GM23248 (cell line): ENCODE measurements around the gene PKD1. TPM values are rescaled to one million over a fixed set of nuclear protein-coding genes. Genes with fewer than 3 reads are reported as not detected.

Source experiments
- DNase-seq: peaks from one replicate; pipeline ENCODE4 v3.0.0-alpha.2; 2015
- H2AFZ ChIP-seq: fragments of 200-600 bp; sonication (generic); 2 replicates; pipeline ENCODE4 v1.6.1; 2016; ENCODE audit warnings: antibody characterized with exemption
- H3F3A ChIP-seq: fragments of 200-600 bp; sonication (generic); 2 replicates; pipeline ENCODE4 v1.6.1; 2016; ENCODE audit warnings: mild to moderate bottlenecking, antibody characterized with exemption, mixed run types; ENCODE audit not compliant: insufficient read depth
- H3K27ac ChIP-seq: fragments of 200-600 bp; sonication (generic); 2 replicates; pipeline ENCODE4 v1.5.1; 2016; ENCODE audit warnings: mild to moderate bottlenecking
- H3K27me3 ChIP-seq: fragments of 200-600 bp; sonication (generic); replicated peaks from 2 replicates; pipeline ENCODE4 v1.6.1; 2016; ENCODE audit warnings: mild to moderate bottlenecking; ENCODE audit not compliant: insufficient read depth
- H3K36me3 ChIP-seq: fragments of 200-600 bp; sonication (generic); 2 replicates; pipeline ENCODE4 v1.6.1; 2016; ENCODE audit warnings: low read depth, mild to moderate bottlenecking
- H3K4me1 ChIP-seq: fragments of 200-600 bp; sonication (generic); 2 replicates; pipeline ENCODE4 v1.6.1; 2016; ENCODE audit warnings: mild to moderate bottlenecking; ENCODE audit not compliant: insufficient read depth
- H3K4me2 ChIP-seq: fragments of 200-600 bp; sonication (generic); one replicate; pipeline ENCODE4 v1.6.1; 2016; ENCODE audit warnings: mild to moderate bottlenecking; ENCODE audit not compliant: unreplicated experiment
- H3K4me3 ChIP-seq: fragments of 200-600 bp; sonication (generic); 2 replicates; pipeline ENCODE4 v1.5.1; 2016; ENCODE audit warnings: mild to moderate bottlenecking
- H3K79me2 ChIP-seq: fragments of 200-600 bp; sonication (generic); 2 replicates; pipeline ENCODE4 v1.6.1; 2016; ENCODE audit warnings: mild to moderate bottlenecking; ENCODE audit not compliant: insufficient read depth
- H3K9ac ChIP-seq: fragments of 200-600 bp; sonication (generic); 2 replicates; pipeline ENCODE4 v1.6.1; 2016; ENCODE audit warnings: mild to moderate bottlenecking
- H3K9me2 ChIP-seq: fragments of 200-600 bp; sonication (generic); 2 replicates; pipeline ENCODE4 v1.6.1; 2016; ENCODE audit warnings: mixed run types, mild to moderate bottlenecking, moderate library complexity; ENCODE audit not compliant: insufficient read depth
- H3K9me3 ChIP-seq: fragments of 200-600 bp; sonication (generic); one replicate; pipeline ENCODE4 v1.6.1; 2017; ENCODE audit warnings: low read depth
- H4K20me1 ChIP-seq: fragments of 200-600 bp; sonication (generic); 2 replicates; pipeline ENCODE4 v1.6.0; 2016; ENCODE audit not compliant: insufficient read depth
- EZH2 ChIP-seq: fragments of 200-600 bp; sonication (generic); IDR thresholded peaks from 2 replicates; pipeline ENCODE4 v1.6.1; 2018; ENCODE audit warnings: antibody characterized with exemption, mild to moderate bottlenecking; ENCODE audit not compliant: insufficient read depth, poor library complexity, severe bottlenecking
- EZH2phosphoT487 ChIP-seq: fragments of 200-600 bp; sonication (generic); IDR thresholded peaks from 2 replicates; pipeline ENCODE4 v1.6.1; 2018; ENCODE audit warnings: antibody characterized with exemption, moderate library complexity, mild to moderate bottlenecking, low read depth; ENCODE audit not compliant: insufficient read depth
- WGBS, 2 experiments: methylation state at CpG; one replicate each; pipeline ENCODE4 v1.1.6; 2015 to 2017; ENCODE audit warnings: low lambda C conversion rate in 2 of 2, low coverage in 1 of 2; ENCODE audit errors: missing lambda C conversion rate in 2 of 2; 5-methylcytosine and 5-hydroxymethylcytosine counted together
- in situ Hi-C: fragments of 300-500 bp; cut with MboI; formaldehyde crosslinking; loops from 2 replicates; pipeline ENCODE4 v1.15.0; 2020
- polyA plus RNA-seq: library from polyadenylated mRNA; unstranded; fragments of >200 nt; fragmentation: Nextera tagmentation; extraction: Ambion mirVana; gene quantifications from 2 replicates; pipeline ENCODE4 v1.2.1, GENCODE V29; 2016
- total RNA-seq: library from RNA; depleted of rRNA; stranded (reverse); fragments of >200 nt; shearing (Covaris generic); gene quantifications from 2 replicates; pipeline ENCODE4 v1.2.3, GENCODE V29; 2014

The PKD1 gene
- total and polyA plus RNA-seq, 2 experiments from 2014 or later: 48.4 to 201 TPM

GRCh38 chr16:2162676-2163118 is 27.0 kb upstream of the PKD1 start:
- Histone ChIP-seq H3K79me2 (peaks cover 86% of the 10 kb centered on the region), H3F3A (no peaks in the 10 kb centered on the region), H3K27ac (no peak overlapping the region), H3K4me3 (no peak overlapping the region), H3K9me2 (no peaks in the 10 kb centered on the region), H4K20me1 (no peaks in the 10 kb centered on the region), H3K9ac (no peak overlapping the region), H3K4me1 (peaks cover 32% of the 10 kb centered on the region), H2AFZ (no peak overlapping the region), H3K9me3 (no peaks in the 10 kb centered on the region), H3K36me3 (no peaks in the 10 kb centered on the region; the same call in 1 of the 2 replicates), H3K27me3 (no peaks in the 10 kb centered on the region), H3K4me2 (no peak overlapping the region)
- no peak for TF ChIP-seq EZH2
- TF ChIP-seq EZH2phosphoT487: no peak
- WGBS, 2 experiments: 91% methylated on average over 12 to 13 of the region's 13 CpGs
- no peak for DNase-seq
- in situ Hi-C loops: no loop called here

DNA sequence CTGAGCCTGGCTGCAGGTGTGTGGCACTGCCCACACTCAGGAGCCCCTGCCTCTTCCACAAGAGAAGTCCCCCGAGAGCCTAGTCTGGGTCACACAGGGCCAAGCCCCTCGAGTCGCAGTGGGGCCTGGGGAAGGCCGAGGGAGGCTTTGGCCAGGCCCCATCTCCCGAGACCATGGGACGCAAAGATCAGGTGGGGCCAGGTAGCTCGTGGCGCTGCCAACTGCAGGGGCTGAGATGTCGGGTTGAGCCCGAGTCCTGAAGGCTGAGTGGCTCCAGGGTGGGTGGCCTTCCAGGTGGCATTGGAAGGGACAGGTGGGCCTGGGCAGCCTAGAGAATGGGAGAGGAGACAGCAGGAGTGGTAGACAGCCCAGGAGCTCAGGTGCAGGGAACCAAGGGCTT is 26.2 kb upstream of the PKD1 start:
- Histone ChIP-seq H3K4me2 (no peak overlapping the region), H3F3A (no peaks in the 10 kb centered on the region), H3K4me1 (peaks cover 40% of the 10 kb centered on the region), H3K9ac (peak overlapping the region; percentile 48), H2AFZ (no peak overlapping the region), H3K9me3 (no peaks in the 10 kb centered on the region), H3K27ac (peak overlapping the region; percentile 85), H3K9me2 (no peaks in the 10 kb centered on the region), H3K27me3 (no peaks in the 10 kb centered on the region), H3K36me3 (no peaks in the 10 kb centered on the region; the same call in 1 of the 2 replicates), H3K79me2 (peaks cover 86% of the 10 kb centered on the region), H4K20me1 (no peaks in the 10 kb centered on the region), H3K4me3 (no peak overlapping the region)
- no peak for DNase-seq
- in situ Hi-C loops: no loop called here
- WGBS, 2 experiments: 95 to 99% methylated on average over 8 to 10 of the region's 10 CpGs
- TF ChIP-seq EZH2phosphoT487 (no peak), EZH2 (no peak)

GRCh38 chr16:2160915-2161551 is 25.3 kb upstream of the PKD1 start:
- Histone ChIP-seq H3K9ac (peak overlapping the region; percentile 48), H3K79me2 (peaks cover 85% of the 10 kb centered on the region), H2AFZ (no peak overlapping the region), H3K36me3 (no peaks in the 10 kb centered on the region; the same call in 1 of the 2 replicates), H3K4me2 (peak overlapping the region; percentile 27), H3K27me3 (no peaks in the 10 kb centered on the region), H3K27ac (peak overlapping the region; percentile 85), H3K4me3 (peak overlapping the region; percentile 35), H3K4me1 (peaks cover 42% of the 10 kb centered on the region), H4K20me1 (no peaks in the 10 kb centered on the region), H3K9me2 (no peaks in the 10 kb centered on the region), H3F3A (no peaks in the 10 kb centered on the region; the same call in 1 of the 2 replicates), H3K9me3 (no peaks in the 10 kb centered on the region)
- in situ Hi-C loops: no loop called here
- TF ChIP-seq EZH2phosphoT487 (no peak), EZH2 (no peak)
- DNase-seq: peak; percentile 93
- 4 to 7% methylated on average over 13 to 18 of the region's 20 CpGs for WGBS, 2 experiments

DNA sequence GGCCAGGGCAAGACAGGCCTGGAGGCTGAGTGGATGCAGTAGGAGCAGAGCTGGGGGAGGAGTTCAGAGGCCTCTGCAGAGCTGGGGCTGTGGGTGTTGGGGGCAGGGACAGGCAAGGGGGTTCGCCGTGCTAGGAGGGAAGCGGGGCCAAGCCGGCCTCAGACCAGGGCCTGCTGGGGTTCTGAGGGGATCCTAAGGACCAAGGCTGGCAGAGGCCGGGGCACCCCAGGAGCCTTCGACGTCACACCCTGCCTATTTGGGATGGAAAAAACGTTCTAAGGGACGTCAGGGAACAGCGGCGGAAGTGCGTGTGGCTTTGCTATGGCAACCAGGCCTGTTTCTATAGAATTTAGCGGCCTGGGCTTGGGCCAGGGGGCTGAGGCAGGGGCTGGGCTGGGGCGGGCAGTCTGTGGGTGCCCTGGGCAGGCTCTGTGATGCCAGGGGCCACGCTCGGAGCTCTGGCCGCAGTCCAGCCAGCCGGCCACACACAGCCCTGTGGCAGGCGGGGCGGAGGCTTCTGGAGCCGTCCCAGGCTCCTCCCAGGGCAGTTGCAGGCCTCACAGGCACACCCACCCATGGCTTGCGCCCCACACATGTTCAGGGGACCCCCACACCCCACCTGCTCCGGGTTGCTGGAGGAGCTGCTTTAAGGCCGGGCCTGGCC is 23.6 kb upstream of the PKD1 start:
- in situ Hi-C loops: no loop called here
- Histone ChIP-seq H3K9me3 (no peaks in the 10 kb centered on the region), H3K4me1 (peaks cover 42% of the 10 kb centered on the region), H3K36me3 (no peaks in the 10 kb centered on the region), H3K9me2 (no peaks in the 10 kb centered on the region), H4K20me1 (no peaks in the 10 kb centered on the region), H3K9ac (peak overlapping the region; percentile 75), H2AFZ (no peak overlapping the region), H3K79me2 (peaks cover 82% of the 10 kb centered on the region), H3K4me3 (peak overlapping the region; percentile 33; the same call in 1 of the 2 replicates), H3K27ac (peak overlapping the region; percentile 85), H3K27me3 (no peaks in the 10 kb centered on the region), H3F3A (peaks cover 6% of the 10 kb centered on the region), H3K4me2 (peak overlapping the region; percentile 16)
- 24 to 28% methylated on average over 11 to 17 of the region's 24 CpGs for WGBS, 2 experiments
- peak; percentile 82 for DNase-seq
- TF ChIP-seq EZH2 (no peak), EZH2phosphoT487 (no peak)
